Measurements from ENCODE around the gene SLC5A12.
"Not testable (repeated sequence)": the region's sequence is repeated elsewhere in the genome, so short reads cannot be mapped to it uniquely, and the experiment has no call there.

SLC5A12 gene

GRCh38 chr11:26649884-26650283 is 72.0 kb downstream of the SLC5A12 start:
- DNase-seq: no peak

GRCh38 chr11:26643314-26643713 is 78.5 kb downstream of the SLC5A12 start:
- DNase-seq: not testable (repeated sequence)

GRCh38 chr11:26632691-26633159 is 89.1 kb downstream of the SLC5A12 start:
- no peak for DNase-seq

- DNase-seq: no peak
These were observed 95.5 kb downstream of the SLC5A12 start for GRCh38 chr11:26626346-26626745.

- DNase-seq: no peak
These were observed 98.7 kb downstream of the SLC5A12 start for GRCh38 chr11:26623076-26623659.

- DNase-seq: no peak
These were observed 99.7 kb downstream of the SLC5A12 start for GRCh38 chr11:26622181-26622580.

- no peak for DNase-seq
These were observed 100.7 kb downstream of the SLC5A12 start for GRCh38 chr11:26621132-26621531.

- no peak for DNase-seq
These were observed 101.4 kb downstream of the SLC5A12 start for GRCh38 chr11:26620282-26621045.

GRCh38 chr11:26618441-26618840 is 103.4 kb downstream of the SLC5A12 start:
- no peak for DNase-seq

Measured in CD4-positive, alpha-beta T cell treated with Interferon alpha-2 for 1 hour (primary cell).